OCI-LY3 (cell line): ENCODE results near the gene MAN2A2.

ENCODE experiments used
- EZH2phosphoT487 ChIP-seq: fragments of 200-600 bp; shearing (Covaris generic); IDR thresholded peaks from 2 replicates; pipeline ENCODE4 v1.6.1; 2018; ENCODE audit warnings: antibody characterized with exemption, mixed run types, low read depth
- TF ChIP-seq, protein P1 (sequence below): fragments of 200-600, 300-600 bp; sonication (generic); IDR thresholded peaks from 2 replicates; pipeline ENCODE4 v1.5.1; 2014; ENCODE audit warnings: antibody characterized with exemption, low read length, low read depth

DNA sequence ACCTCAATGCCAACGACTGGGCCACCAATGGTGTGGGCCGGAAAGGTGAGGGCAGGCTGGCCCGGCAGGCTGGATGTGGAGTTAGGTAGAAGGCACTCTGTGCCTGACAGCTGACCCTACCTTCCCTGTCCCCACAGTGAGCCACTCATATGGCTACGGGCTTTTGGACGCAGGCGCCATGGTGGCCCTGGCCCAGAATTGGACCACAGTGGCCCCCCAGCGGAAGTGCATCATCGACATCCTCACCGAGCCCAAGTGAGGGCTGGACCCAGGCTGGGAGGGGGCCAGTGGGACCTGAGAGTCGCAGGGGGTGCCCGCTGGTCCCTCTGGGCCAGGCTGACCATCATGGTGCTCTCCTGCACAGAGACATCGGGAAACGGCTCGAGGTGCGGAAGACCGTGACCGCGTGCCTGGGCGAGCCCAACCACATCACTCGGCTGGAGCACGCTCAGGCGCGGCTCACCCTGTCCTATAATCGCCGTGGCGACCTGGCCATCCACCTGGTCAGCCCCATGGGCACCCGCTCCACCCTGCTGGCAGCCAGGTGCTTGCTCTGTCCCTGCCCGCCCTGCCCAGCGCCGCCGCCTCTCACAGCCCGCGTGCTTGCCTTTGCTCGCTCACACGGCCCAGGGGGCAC lies 23.3 kb upstream of the MAN2A2 start:
- TF ChIP-seq, protein P1, sequence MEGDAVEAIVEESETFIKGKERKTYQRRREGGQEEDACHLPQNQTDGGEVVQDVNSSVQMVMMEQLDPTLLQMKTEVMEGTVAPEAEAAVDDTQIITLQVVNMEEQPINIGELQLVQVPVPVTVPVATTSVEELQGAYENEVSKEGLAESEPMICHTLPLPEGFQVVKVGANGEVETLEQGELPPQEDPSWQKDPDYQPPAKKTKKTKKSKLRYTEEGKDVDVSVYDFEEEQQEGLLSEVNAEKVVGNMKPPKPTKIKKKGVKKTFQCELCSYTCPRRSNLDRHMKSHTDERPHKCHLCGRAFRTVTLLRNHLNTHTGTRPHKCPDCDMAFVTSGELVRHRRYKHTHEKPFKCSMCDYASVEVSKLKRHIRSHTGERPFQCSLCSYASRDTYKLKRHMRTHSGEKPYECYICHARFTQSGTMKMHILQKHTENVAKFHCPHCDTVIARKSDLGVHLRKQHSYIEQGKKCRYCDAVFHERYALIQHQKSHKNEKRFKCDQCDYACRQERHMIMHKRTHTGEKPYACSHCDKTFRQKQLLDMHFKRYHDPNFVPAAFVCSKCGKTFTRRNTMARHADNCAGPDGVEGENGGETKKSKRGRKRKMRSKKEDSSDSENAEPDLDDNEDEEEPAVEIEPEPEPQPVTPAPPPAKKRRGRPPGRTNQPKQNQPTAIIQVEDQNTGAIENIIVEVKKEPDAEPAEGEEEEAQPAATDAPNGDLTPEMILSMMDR = no peak
- TF ChIP-seq EZH2phosphoT487 = no peak
